GM18508 (cell line): Measurements from ENCODE around the gene SLC38A9.

Experiments
- ATAC-seq: cut with Tn5 transposase; IDR thresholded peaks from one replicate; pipeline ENCODE4 v1.9.1; 2021; ENCODE audit warnings: moderate number of reproducible peaks; ENCODE audit not compliant: insufficient read depth, unreplicated experiment

SLC38A9 gene

GRCh38 chr5:55592388-55593114, 119.6 kb downstream of the SLC38A9 start:
- no peak for ATAC-seq

DNA sequence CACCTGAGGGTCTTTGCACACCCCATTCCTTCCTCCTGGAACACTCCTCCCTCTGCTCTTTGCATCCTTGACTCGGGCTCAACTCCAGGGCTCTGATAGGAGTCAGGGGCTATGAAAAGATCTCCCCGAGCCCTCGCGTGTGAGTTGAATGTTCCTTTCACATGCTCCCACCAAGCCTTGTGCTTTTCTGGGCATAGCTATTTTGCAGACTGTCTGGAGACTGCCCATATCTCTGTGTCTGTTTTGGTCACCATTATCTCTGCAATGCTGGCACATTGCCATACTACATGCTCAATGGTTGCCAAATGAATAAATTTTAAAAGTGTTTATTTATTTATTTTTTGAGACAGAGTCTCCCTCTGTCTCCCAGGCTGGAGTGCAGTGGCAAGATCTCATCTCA, 120.4 kb downstream of the SLC38A9 start:
- ATAC-seq, result no peak

DNA sequence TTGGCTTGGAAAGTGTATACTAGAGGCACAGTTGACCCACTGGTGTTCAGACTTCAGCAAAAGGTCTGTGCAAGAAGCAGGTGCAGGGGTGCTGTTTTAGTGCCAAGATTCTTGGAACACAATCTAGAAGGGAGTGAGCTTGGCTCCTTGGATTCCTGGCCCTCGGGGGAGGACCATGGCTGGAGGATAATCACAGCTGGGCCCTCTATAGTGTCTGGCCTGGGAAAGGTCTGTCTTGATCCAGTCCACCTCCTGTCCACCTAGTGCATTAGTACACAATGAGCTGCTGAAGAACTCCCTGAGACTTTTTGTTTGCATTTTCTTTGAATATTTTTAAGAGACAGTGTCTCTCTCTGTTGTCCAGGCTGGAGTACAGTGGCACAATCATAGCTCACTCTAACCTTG, 126.9 kb downstream of the SLC38A9 start:
- ATAC-seq, result no peak

GRCh38 chr5:55584398-55585205, 127.5 kb downstream of the SLC38A9 start:
- no peak for ATAC-seq

- no peak for ATAC-seq
Measured at GRCh38 chr5:55583578-55583977, 128.5 kb downstream of the SLC38A9 start.

DNA sequence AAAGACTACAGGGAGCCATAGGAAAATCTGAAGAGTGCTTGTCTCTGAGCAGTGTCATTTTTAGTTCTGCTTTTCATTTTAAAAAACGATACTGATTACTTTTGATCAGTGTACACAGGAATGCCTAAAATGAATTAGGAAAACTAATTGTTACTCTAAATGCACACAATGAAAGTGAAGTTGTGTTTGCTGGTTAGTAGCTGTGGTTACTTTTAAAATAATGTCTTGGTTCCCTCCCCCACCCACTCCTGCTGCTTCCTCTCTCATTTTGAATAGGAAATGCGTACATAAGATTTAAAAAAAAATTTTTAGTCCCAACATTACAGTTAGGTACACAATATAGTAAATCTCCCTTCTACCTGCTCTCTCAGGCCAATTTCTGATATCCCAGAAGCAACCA, 129.9 kb downstream of the SLC38A9 start:
- no peak for ATAC-seq

GRCh38 chr5:55580042-55580441, 132.1 kb downstream of the SLC38A9 start:
- no peak for ATAC-seq

- no peak for ATAC-seq
Measured at GRCh38 chr5:55578771-55579170, 133.4 kb downstream of the SLC38A9 start.

DNA sequence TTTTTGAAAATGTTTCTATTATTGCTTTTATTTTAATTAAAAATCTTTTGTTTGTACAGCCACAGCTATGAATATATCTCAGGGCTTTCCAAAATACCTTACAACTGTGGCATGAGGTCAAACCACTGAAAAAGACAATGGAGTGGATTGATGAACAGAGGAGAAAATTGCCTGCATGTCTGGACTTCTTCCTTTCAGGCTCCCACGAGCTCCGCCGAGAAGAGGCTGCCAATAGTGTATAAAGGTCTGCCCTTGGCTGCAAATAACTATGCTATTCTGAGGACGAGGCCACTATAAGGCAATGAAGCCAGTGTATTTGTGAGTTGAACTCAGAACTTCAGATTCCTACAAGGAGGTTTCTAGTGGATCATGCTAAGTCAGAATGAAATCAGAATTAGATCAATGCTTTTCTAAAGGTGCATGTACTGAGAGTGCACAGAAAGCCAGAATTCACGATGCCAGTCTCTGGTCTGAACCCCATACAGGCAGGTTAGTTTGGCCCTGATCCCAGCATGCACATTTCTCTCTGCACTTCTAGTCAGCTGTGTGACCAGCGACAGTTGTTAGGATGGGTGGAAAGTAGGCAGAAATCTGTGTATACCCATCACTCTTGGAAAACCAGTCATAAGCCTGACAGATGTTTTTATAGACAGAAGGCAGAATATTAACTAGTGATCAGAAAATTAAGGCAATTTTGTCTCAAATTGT, 134.6 kb downstream of the SLC38A9 start:
- no peak for ATAC-seq

GRCh38 chr5:55576661-55577060, 135.5 kb downstream of the SLC38A9 start:
- ATAC-seq, result no peak
